ENCODE data around the gene MORC3. TPM values are rescaled to one million over a fixed set of nuclear protein-coding genes. Genes with fewer than 3 reads are reported as not detected.
"Not testable (repeated sequence)": the region's sequence is repeated elsewhere in the genome, so short reads cannot be mapped to it uniquely, and the experiment has no call there.

The MORC3 gene
- total and polyA plus RNA-seq, 2 of the 4 experiments (the other 2 are of a cell fraction) = 14.0 to 23.5 TPM

GRCh38 chr21:36397606-36398005 lies 77.6 kb downstream of the MORC3 start:
- no peak overlapping the region for H3K9ac ChIP-seq (ENCODE audit: low read depth, low read length)
- ChIA-PET POLR2A (ENCODE audit: unreplicated experiment) (no interaction called here), CTCF (no interaction called here)
- no peak overlapping the region for H3K4ac ChIP-seq (ENCODE audit: low read depth, low read length)
- no peak overlapping the region for H4K5ac ChIP-seq (ENCODE audit: low read depth, low read length)
- H2AK5ac ChIP-seq (ENCODE audit: low read depth, low read length) = no peak overlapping the region
- no peak overlapping the region for H3K18ac ChIP-seq (ENCODE audit: low read depth, low read length)
- no peak overlapping the region for H2AFZ ChIP-seq (replicated peaks; ENCODE audit: low read length, poor library complexity)
- no peak overlapping the region for H2BK15ac ChIP-seq (ENCODE audit: low read depth, low read length)
- no TSS peak for BruUV-seq (replicated peaks)
- no peak overlapping the region for H3K27ac ChIP-seq (ENCODE audit: insufficient read depth, low read length)
- WGBS, 2 experiments (ENCODE audit: extremely low coverage in 2 of 2, insufficient read length in 1 of 2) = 100% methylated on average over 1 of the region's 5 CpGs; no CpG with 5 or more reads in 1 of the 2 experiments
- H3K36me3 ChIP-seq (ENCODE audit: control insufficient read depth, insufficient read depth, low read length) = peaks cover 6% of the 10 kb centered on the region
- no peak overlapping the region for H3K56ac ChIP-seq (ENCODE audit: extremely low read depth, insufficient read depth, low read length)
- in situ Hi-C loops (cut with MboI; ENCODE audit: low sequenced_read_pairs) (no loop called here), intact Hi-C loops (cut with micrococcal nuclease) (no loop called here), dilution Hi-C loops (cut with HindIII; ENCODE audit: low sequenced_read_pairs, unreplicated experiment) (no loop called here)
- H3K4me2 ChIP-seq (ENCODE audit: low read depth, low read length) = no peak overlapping the region
- ATAC-seq (ENCODE audit: low read depth) (no peak), DNase-seq (no peak)
- no peaks in the 10 kb centered on the region for H3K27me3 ChIP-seq (ENCODE audit: control insufficient read depth, insufficient read depth, low read length)
- H3K9me1 ChIP-seq (ENCODE audit: insufficient read depth, low read length) = 0 out of 2 replicates have a peak, but pooled peaks cover 3% of the 10 kb centered on the region
- no peak overlapping the region for H2AK9ac ChIP-seq (replicated peaks; ENCODE audit: low read depth, low read length, poor library complexity)
- H3K4me1 ChIP-seq (ENCODE audit: control insufficient read depth, insufficient read depth, low read length) = no peaks in the 10 kb centered on the region
- no peak overlapping the region for H3K14ac ChIP-seq (replicated peaks; ENCODE audit: low read depth, low read length)
- no peak overlapping the region for H2BK20ac ChIP-seq (ENCODE audit: low read depth, low read length)
- no peak overlapping the region for H2BK120ac ChIP-seq (ENCODE audit: low read depth, low read length)
- H4K91ac ChIP-seq (ENCODE audit: insufficient read depth, low read depth, low read length) = no peak overlapping the region
- no peaks in the 10 kb centered on the region for H3K9me3 ChIP-seq (ENCODE audit: control insufficient read depth, insufficient read depth, low read length)
- no peaks in the 10 kb centered on the region for H3K79me1 ChIP-seq (ENCODE audit: low read depth in 1 of 2, low read length in 2 of 2)
- H3K23ac ChIP-seq (ENCODE audit: low read depth, low read length) = no peak overlapping the region
- TF ChIP-seq MAFK (IDR thresholded peaks at IDR 0.05; ENCODE audit: low read depth, low read length) (no peak), CEBPB (IDR thresholded peaks at IDR 0.05; ENCODE audit: low read depth, low read length) (0 out of 2 replicates have a peak, but pooled peaks have one; percentile 9)
- no peak overlapping the region for H2BK5ac ChIP-seq (ENCODE audit: low read depth, low read length, poor library complexity, severe bottlenecking)
- no peak overlapping the region for H4K8ac ChIP-seq (ENCODE audit: low read depth in 2 of 2, low read length in 2 of 2)
- no peak overlapping the region for H3K4me3 ChIP-seq (ENCODE audit: insufficient read depth, low read depth, low read length)
- no peaks in the 10 kb centered on the region for H4K20me1 ChIP-seq (ENCODE audit: insufficient read depth, low read length)

GRCh38 chr21:36399736-36400135 lies 79.7 kb downstream of the MORC3 start:
- H3K27ac ChIP-seq (ENCODE audit: insufficient read depth, low read length); BruUV-seq (replicated peaks); H3K9me1 ChIP-seq (ENCODE audit: insufficient read depth, low read length); H3K23ac ChIP-seq (ENCODE audit: low read depth, low read length); H4K20me1 ChIP-seq (ENCODE audit: insufficient read depth, low read length); H3K4me3 ChIP-seq (ENCODE audit: insufficient read depth, low read depth, low read length); H2AK9ac ChIP-seq (replicated peaks; ENCODE audit: low read depth, low read length, poor library complexity); H3K79me1 ChIP-seq (ENCODE audit: low read depth in 1 of 2, low read length in 2 of 2); H2BK5ac ChIP-seq (ENCODE audit: low read depth, low read length, poor library complexity, severe bottlenecking); H3K56ac ChIP-seq (ENCODE audit: extremely low read depth, insufficient read depth, low read length); H3K14ac ChIP-seq (replicated peaks; ENCODE audit: low read depth, low read length); H2BK120ac ChIP-seq (ENCODE audit: low read depth, low read length); POLR2A ChIA-PET (ENCODE audit: unreplicated experiment); DNase-seq; CTCF ChIA-PET; H3K36me3 ChIP-seq (ENCODE audit: control insufficient read depth, insufficient read depth, low read length); H3K4me2 ChIP-seq (ENCODE audit: low read depth, low read length); H4K91ac ChIP-seq (ENCODE audit: insufficient read depth, low read depth, low read length); in situ Hi-C loops (cut with MboI; ENCODE audit: low sequenced_read_pairs); H3K4ac ChIP-seq (ENCODE audit: low read depth, low read length); ATAC-seq (ENCODE audit: low read depth); H3K18ac ChIP-seq (ENCODE audit: low read depth, low read length); H2AFZ ChIP-seq (replicated peaks; ENCODE audit: low read length, poor library complexity); H3K27me3 ChIP-seq (ENCODE audit: control insufficient read depth, insufficient read depth, low read length); H2BK20ac ChIP-seq (ENCODE audit: low read depth, low read length); intact Hi-C loops (cut with micrococcal nuclease); H3K4me1 ChIP-seq (ENCODE audit: control insufficient read depth, insufficient read depth, low read length); H4K8ac ChIP-seq (ENCODE audit: low read depth in 2 of 2, low read length in 2 of 2); H3K9me3 ChIP-seq (ENCODE audit: control insufficient read depth, insufficient read depth, low read length); H2AK5ac ChIP-seq (ENCODE audit: low read depth, low read length); H3K9ac ChIP-seq (ENCODE audit: low read depth, low read length); dilution Hi-C loops (cut with HindIII; ENCODE audit: low sequenced_read_pairs, unreplicated experiment); H4K5ac ChIP-seq (ENCODE audit: low read depth, low read length); H2BK15ac ChIP-seq (ENCODE audit: low read depth, low read length): not testable (repeated sequence)
- WGBS, 2 experiments (ENCODE audit: extremely low coverage in 2 of 2, insufficient read length in 1 of 2) = 98% methylated on average over 8 of the region's 9 CpGs; no CpG with 5 or more reads in 1 of the 2 experiments

Data from IMR-90 (cell line).